ENCODE results near the gene MYH15.

The MYH15 gene

GRCh38 chr3:108468577-108468976, 41.8 kb downstream of the MYH15 start:
- DNase-seq, result no peak

DNA sequence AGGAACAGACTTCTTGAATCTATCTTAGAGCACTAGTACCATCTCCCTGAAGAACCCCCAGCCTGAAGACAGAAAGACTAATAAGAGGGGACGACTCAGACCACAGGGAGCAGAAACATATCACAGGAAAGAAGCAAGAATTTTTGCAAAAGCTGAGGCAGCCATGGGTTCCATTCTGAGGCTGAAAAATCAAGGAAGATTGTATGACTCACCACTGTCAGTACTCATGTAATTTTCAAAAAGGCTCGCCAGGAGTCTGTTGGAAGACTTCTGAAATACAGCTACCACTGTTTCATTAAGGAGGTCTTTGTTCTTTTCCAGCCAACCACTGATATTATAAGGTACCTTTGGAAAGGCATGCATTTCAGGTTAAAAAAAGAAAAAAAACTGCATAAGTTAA, 47.5 kb downstream of the MYH15 start:
- DNase-seq, result no peak

DNA sequence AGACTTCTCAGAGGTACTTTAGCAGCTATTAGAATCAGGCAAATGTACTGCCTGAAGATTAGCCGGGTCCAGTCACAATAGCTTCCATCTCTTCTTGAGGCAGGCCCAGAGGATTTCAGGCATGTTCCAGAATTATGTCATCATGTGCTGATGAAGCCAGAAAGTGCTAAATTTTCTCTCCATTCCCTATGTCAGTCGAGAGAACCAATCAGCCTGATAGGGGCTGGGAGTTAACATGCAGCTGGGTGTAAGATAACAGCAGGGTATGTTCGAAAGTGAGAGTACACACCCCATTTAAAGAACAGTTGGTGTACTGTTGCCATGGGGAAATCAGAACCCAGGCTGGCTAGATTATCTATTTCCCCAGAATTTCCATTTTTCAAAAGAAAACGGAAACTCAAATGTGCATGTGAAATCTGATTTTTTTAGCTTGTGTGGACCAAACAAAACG, 48.7 kb downstream of the MYH15 start:
- no peak for DNase-seq

GRCh38 chr3:108459225-108459624, 51.2 kb downstream of the MYH15 start:
- DNase-seq, result no peak

- DNase-seq, result no peak
Observed at GRCh38 chr3:108455212-108455705, 55.1 kb downstream of the MYH15 start.

- DNase-seq, result no peak
Observed at GRCh38 chr3:108453565-108453964, 56.8 kb downstream of the MYH15 start.

DNA sequence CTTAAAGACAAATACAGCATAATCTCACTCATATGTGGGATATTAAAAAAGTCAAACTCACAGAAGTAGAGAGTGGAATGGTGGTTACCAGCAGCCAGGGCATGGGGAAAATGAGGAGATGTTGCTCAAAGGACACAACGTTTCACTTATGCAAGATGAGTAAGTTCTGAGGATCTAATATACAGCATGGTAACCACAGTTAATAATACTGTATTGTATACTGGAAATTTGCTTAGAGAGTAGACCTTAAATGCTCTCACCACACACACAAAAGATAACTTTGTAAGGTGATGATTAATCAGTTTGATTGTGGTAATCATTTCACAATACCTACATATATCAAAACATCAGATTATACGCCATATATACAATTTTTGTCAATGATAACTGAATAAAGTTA, 60.0 kb downstream of the MYH15 start:
- DNase-seq, result no peak

DNA sequence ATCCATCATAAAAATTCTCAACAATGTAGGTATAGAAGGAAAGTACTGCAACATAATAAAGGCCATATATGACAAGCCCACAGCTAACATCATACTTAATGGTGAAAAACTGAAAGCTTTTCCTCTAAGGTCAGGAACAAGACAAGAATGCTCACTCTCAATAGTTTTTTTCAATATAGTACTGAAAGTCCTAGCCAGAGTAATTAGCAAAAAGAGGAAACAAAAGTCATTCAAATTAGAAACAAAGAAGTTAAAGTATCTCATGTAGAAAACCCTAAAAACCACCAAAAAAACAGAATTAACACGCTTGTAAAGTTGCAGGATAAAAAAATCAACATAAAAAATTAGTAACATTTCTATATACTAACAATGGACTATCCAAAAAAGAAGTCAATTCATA, 61.8 kb downstream of the MYH15 start:
- no peak for DNase-seq

DNA sequence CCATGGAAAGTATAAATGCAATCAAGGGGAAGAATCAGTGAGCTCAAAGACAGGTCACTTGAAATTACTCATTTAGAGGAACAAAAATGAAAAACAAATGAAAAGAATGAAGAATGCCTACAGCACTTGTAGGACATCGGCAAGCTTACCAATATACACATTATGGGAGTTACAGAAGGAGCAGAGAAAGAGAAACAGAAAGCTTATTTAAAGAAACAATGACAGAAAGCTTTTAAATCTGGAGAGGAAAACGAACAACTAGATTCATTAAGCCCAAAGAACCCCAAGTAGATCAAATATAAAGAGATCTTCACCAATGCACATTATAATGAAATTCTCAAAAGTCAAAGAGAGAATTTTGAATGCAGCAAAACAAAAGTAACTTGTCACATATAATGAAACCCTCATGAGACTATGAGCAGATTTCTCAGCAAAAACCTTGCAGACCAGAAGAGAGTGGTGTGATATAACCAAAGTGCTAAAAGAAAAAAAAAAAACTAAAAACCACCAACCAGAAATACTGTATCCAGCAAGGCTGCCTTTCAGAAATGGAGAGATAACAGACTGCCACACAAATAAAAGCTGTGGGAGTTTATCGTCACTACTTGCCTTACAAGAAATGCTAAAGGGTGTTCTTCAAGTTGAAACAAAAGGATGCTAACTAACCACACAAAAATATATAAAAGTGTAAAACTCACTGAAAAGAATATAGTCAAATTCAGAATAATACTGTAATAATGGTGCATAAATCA, 63.1 kb downstream of the MYH15 start:
- DNase-seq, result no peak

DNA sequence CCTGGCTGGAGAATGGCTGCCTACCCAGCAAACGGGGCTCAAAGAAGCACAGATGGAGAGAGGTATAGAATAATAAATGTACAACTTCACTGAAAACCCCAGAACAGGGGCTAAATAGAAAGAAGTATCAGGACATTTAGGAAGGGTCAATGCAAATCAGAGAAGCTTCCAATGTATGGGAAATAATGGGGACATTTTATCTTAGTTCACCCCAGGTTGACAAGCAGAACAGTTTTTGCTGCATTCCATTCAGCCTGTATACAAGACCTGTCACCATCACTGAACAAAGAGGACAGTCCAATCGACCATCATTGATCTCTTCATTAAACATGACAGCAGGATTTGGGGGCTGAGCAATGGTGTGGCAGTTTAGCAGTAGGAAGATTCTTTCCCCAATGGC, 68.1 kb downstream of the MYH15 start:
- DNase-seq, result no peak

- DNase-seq, result no peak
Observed at GRCh38 chr3:108441518-108441917, 68.9 kb downstream of the MYH15 start.

- no peak for DNase-seq
Observed at GRCh38 chr3:108441071-108441507, 69.3 kb downstream of the MYH15 start.

- no peak for DNase-seq
Observed at GRCh38 chr3:108438542-108438941, 71.9 kb downstream of the MYH15 start.

DNA sequence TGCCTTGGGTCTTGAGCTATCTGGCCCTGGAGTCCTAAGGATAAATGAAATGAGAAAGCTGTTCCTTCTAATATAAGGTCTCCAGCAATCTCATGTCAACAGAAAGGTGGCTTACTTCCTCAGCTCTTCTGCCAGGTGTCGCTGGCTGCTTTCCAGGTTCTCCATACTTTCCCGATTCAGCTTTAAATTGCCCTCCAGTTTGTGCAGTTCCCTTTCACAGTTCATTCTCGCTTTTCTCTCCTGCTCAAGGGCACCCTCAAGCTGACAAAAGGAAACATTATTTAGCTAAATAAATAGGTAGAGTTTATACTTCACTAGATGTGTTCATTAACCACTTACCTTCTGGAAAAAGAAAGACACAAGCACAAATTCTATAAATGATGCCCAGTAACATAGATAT, 73.0 kb downstream of the MYH15 start:
- peak; percentile 49 for DNase-seq

- no peak for DNase-seq
Observed at GRCh38 chr3:108433928-108434327, 76.5 kb downstream of the MYH15 start.

GRCh38 chr3:108432431-108432830, 78.0 kb downstream of the MYH15 start:
- no peak for DNase-seq

- no peak for DNase-seq
Observed at GRCh38 chr3:108430540-108430939, 79.9 kb downstream of the MYH15 start.

DNA sequence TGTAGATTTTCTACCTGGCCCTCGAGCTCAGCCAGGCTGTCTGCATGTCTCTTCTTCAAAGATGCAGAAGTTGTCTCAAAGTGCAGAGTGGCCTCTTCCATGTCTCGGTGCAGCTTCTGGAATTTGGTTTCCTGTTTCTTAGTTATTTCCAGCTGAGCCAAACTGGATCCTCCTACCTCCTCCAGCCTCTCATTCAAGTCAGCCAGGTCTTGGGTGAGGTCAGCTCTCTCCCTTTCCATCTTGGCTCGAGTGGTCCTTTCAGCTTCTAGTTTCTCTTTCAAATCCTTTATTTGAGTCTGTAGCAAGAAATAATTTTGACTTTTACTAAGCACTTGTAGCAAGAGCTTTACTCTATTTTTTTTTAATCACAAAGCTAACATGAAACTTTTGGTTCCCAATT, 81.8 kb downstream of the MYH15 start:
- DNase-seq, result no peak

GRCh38 chr3:108420926-108421325, 89.5 kb downstream of the MYH15 start:
- no peak for DNase-seq

DNA sequence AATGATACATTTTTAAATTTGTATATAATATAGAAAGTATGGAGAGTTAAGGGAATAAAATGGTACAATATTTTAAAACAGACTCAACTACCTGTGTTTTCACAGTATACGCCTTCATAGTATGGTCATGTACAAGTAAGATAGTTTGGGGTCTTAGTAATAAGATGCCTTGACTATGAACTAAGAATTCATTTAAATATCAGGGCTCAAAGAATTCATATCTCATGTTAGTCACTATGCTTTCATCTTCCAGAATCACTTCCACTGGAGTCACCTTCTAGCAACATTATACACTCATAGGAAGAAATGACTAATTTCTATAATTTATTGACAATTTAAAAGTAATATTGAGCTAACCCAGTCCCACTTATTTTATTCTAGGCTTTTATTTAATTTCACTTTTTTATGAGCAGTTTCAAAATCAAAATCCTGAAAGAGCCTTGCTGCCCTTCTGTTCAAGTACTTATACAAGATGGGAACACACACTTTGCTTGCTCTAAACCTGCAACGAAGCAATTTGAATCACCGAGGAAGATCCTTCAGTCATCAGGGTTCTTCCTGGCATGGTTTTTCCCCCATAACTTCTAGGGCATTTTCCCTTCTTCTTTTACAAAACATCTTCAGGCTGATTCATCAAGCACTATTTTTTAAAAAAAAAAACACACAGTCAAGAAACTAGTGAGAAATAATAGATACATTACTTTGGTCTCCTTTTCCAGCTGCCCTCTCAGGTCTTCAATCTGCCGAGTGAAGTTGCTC, 94.1 kb downstream of the MYH15 start:
- no peak for DNase-seq

DNA sequence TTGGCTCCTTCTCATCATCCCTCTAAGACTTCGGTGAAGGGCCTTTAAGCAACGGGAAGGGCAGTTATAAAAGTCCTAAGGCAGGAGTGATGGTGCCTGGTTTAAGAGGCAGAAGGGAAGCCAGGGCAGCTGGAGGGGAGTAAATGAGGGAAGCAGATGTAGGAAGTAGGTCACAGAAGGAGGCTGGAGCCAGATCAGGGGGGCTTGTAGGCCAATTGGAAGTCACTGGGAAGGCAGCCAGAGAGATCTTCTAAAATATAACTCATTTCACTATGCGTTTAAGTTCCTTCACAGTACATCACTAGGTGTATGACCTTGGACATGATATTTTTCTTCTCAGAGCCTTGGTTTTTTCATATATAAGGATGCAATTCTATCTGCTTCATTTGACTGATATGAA, 94.7 kb downstream of the MYH15 start:
- DNase-seq, result no peak

GRCh38 chr3:108414007-108414406, 96.4 kb downstream of the MYH15 start:
- DNase-seq, result no peak

DNA sequence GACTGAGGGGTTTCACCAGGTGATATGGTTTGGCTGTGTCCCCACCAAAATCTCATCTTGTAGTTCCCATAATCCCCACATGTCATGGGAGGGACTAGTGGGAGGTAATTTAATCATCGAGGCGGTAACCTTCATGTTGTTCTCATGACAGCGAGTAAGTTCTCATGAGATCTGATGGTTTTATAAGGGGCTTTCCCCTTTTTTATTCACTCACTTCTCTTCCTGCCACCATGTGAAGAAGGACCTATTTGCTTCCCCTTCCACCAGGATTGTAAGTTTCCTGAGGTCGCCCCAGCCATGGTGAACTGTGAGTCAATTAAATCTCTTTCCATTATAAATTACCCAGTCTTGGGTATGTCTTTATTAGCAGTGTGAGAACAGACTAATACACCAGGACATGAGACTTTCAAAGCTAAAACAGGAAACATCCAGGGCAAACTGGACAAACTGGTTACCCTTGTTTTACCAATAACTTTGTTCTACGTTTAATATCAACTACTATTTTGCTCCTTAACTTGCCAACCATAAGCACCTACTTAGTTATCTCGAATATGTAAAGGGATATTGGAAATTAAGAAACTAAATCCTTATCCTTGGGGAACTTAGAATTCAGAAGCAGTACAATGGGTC, 98.2 kb downstream of the MYH15 start:
- DNase-seq, result no peak

DNA sequence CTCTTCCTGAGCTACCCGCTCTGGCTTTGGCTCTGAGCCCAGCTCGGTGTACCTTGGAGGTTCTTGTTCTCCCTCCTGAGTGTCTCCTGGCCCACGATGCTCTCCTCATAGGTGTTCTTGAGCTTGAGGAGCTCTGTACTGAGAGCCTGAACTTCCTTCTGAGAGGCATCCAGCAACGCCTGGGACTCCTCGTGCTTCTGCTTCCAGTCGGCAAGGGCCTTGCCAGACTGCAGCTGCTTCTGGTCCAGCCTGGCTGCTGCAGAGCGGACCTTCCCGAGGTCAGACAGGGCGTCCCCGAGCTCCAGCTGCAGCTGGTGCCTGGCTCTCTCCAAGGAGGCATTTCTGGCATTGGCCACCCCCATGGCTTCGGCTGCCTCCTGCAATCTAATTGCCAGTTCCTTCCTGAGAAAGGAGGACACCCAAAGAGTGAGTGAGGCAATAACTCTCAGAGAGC, 99.8 kb downstream of the MYH15 start:
- no peak for DNase-seq

All from NCI-H774 (cell line).